HEK293T (cell line): ENCODE results near the gene LRPPRC.

Experiments used
- CTCF ChIA-PET: fragments of 350-600 bp; formaldehyde crosslinking; extraction: SDS; loops from one replicate; lab custom pipeline; 2021; ENCODE audit warnings: antibody characterized with exemption, inconsistent platforms; lab: Yijun Ruan, JAX
- POLR2A ChIA-PET: fragments of 350-600 bp; formaldehyde crosslinking; extraction: SDS; loops from one replicate; lab custom pipeline; 2020; ENCODE audit warnings: antibody characterized with exemption, inconsistent platforms; lab: Yijun Ruan, JAX
- DNase-seq: peaks from one replicate; pipeline ENCODE4 v3.0.0; 2012; ENCODE audit warnings: mixed read lengths; ENCODE audit errors: extremely low spot score
- ARNT ChIP-seq: fragments of 450-650 bp; IDR thresholded peaks from 2 replicates; pipeline ENCODE4 v1.6.1; 2017; ENCODE audit warnings: mild to moderate bottlenecking
- BHLHE40 ChIP-seq: fragments of 450-650 bp; IDR thresholded peaks from 2 replicates; pipeline ENCODE4 v1.6.1; 2016; ENCODE audit warnings: mild to moderate bottlenecking, moderate library complexity, borderline replicate concordance
- CTBP1 ChIP-seq: fragments of 450-650 bp; IDR thresholded peaks from 2 replicates; pipeline ENCODE4 v1.6.1; 2016; ENCODE audit warnings: borderline replicate concordance
- ELF4 ChIP-seq: fragments of 450-650 bp; IDR thresholded peaks from 2 replicates; pipeline ENCODE4 v1.6.1; 2017; ENCODE audit warnings: antibody characterized with exemption
- FOXA1 ChIP-seq: fragments of 450-650 bp; IDR thresholded peaks from 2 replicates; pipeline ENCODE4 v1.6.1; 2016; ENCODE audit warnings: mild to moderate bottlenecking
- FOXK2 ChIP-seq: fragments of 450-650 bp; IDR thresholded peaks from 2 replicates; pipeline ENCODE4 v1.6.1; 2016; ENCODE audit warnings: mild to moderate bottlenecking
- FOXM1 ChIP-seq: fragments of 450-650 bp; IDR thresholded peaks from 2 replicates; pipeline ENCODE4 v1.6.1; 2017; ENCODE audit warnings: mild to moderate bottlenecking, borderline replicate concordance
- HDGF ChIP-seq: fragments of 450-650 bp; IDR thresholded peaks from 2 replicates; pipeline ENCODE4 v1.6.1; 2017; ENCODE audit warnings: antibody characterized with exemption, borderline replicate concordance
- L3MBTL2 ChIP-seq: fragments of 450-650 bp; conservative IDR thresholded peaks from 2 replicates; pipeline ENCODE4 v1.6.1; 2016; ENCODE audit warnings: mild to moderate bottlenecking
- LEF1 ChIP-seq: fragments of 450-650 bp; IDR thresholded peaks from 2 replicates; pipeline ENCODE4 v1.6.1; 2017; ENCODE audit warnings: mild to moderate bottlenecking, borderline replicate concordance
- NFRKB ChIP-seq: fragments of 450-650 bp; IDR thresholded peaks from 2 replicates; pipeline ENCODE4 v1.6.1; 2016; ENCODE audit warnings: mild to moderate bottlenecking, moderate library complexity
- SP1 ChIP-seq: fragments of 450-650 bp; IDR thresholded peaks from 2 replicates; pipeline ENCODE4 v1.6.1; 2017
- SUZ12 ChIP-seq: fragments of 450-650 bp; IDR thresholded peaks from 2 replicates; pipeline ENCODE4 v1.6.1; 2016; ENCODE audit warnings: mild to moderate bottlenecking
- TARDBP ChIP-seq: fragments of 450-650 bp; IDR thresholded peaks from 2 replicates; pipeline ENCODE4 v1.6.1; 2016
- ZNF384 ChIP-seq: fragments of 450-650 bp; IDR thresholded peaks from 2 replicates; pipeline ENCODE4 v1.6.1; 2016
- TF ChIP-seq, protein P1 (sequence below): fragments of 450-650 bp; IDR thresholded peaks from 2 replicates; pipeline ENCODE4 v1.6.1; 2016

LRPPRC gene

DNA sequence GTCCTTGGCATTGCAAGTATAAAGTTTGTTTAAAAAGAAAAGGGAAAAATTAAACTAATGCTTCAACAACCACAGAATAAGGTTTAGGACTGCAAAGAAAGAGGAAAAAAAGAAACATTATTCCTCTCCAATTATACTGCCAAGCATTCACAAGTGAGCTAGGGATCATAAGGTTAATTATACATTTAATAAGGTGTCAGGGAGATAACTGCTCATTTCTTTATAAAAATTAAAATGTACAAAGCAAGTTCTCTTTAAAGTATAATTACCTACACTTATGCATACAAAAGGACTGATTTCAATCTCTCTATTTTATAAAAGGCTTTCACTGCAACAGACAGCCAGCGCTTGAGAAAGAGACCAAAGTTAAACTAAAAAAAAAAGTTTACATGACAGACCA is 98.9 kb downstream of the LRPPRC start:
- POLR2A ChIA-PET = interaction anchor here (1.4 kb wide), 1 partner anchor 301 kb away, joined by 3 read pairs; the partner anchor contains the start of gene THADA
- no peak for DNase-seq
- CTCF ChIA-PET = no interaction called here
- TF ChIP-seq, protein P1, sequence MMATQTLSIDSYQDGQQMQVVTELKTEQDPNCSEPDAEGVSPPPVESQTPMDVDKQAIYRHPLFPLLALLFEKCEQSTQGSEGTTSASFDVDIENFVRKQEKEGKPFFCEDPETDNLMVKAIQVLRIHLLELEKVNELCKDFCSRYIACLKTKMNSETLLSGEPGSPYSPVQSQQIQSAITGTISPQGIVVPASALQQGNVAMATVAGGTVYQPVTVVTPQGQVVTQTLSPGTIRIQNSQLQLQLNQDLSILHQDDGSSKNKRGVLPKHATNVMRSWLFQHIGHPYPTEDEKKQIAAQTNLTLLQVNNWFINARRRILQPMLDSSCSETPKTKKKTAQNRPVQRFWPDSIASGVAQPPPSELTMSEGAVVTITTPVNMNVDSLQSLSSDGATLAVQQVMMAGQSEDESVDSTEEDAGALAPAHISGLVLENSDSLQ = no peak
- TF ChIP-seq L3MBTL2 (no peak), SUZ12 (no peak), FOXK2 (no peak), FOXM1 (no peak), BHLHE40 (no peak), FOXA1 (no peak), ARNT (no peak), NFRKB (no peak), SP1 (no peak), HDGF (no peak), TARDBP (no peak)

DNA sequence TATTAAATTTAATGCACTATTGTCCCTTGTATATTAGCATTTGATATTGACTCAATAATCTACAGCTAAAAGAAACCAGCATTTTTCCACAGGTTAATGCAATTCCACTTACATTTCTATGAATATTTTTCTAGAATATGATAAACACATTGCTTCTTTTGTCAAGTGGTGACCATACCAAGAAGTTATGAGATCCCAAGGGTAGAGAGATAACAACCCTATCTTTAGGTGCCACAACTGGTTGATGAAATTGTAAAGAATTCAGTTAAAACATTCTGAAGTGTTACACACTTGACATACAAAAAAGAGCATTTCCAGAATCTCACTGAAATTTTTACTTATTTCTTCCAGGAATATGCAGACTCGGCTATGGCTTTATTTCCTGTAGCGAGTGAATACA is 101.0 kb downstream of the LRPPRC start:
- POLR2A ChIA-PET = no interaction called here
- DNase-seq = no peak
- TF ChIP-seq FOXM1 = no peak
- TF ChIP-seq TARDBP = no peak
- TF ChIP-seq FOXK2 = no peak
- CTCF ChIA-PET = no interaction called here

DNA sequence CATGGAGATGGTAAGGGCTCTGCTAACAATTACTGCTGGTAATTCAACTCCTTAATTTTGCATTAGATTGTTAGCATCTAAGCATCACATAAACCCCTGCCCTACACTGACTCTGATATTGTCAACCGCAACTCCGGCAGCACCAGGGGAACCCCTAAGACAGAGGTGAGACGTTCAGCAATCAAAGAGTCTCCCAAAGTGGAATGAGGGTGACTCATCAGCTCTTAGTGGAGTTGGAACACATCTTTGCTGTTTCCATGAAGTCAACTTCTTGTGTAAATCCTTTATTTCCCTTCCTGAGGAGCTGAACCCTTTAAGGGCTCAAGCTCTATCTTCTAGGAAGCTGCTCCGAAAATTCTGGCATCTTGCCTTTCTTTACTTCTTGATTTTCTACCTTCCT is 104.9 kb downstream of the LRPPRC start:
- ChIA-PET CTCF (no interaction called here), POLR2A (no interaction called here)
- TF ChIP-seq ARNT (no peak), CTBP1 (no peak), ELF4 (no peak), FOXA1 (no peak), BHLHE40 (no peak), SUZ12 (no peak), LEF1 (no peak), SP1 (no peak), TARDBP (no peak), HDGF (no peak), NFRKB (no peak), FOXM1 (no peak), FOXK2 (no peak), ZNF384 (no peak), L3MBTL2 (no peak)
- TF ChIP-seq, protein P1 = no peak
- DNase-seq = no peak

DNA sequence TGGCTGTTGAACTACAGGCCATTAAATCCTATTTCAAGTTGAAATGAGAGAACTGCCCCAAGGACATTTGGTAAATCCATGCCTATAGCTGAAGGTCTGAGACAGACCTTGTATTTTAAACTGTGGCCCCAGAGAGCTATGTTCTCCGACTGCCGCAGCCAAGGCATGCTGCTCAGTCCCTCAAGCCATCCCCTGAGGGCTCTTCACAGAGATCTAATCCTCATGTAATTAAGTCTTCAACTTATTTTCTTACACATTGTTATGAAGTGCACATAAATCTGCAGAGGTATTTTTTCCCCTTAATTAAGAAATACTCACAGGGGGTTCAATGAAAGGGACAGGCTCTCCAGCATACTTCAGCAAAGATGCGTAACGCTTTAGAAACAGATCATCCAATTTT is 106.4 kb downstream of the LRPPRC start:
- CTCF ChIA-PET = no interaction called here
- POLR2A ChIA-PET = no interaction called here
- no peak for DNase-seq
- TF ChIP-seq FOXA1 (no peak), FOXK2 (no peak), HDGF (no peak), ZNF384 (no peak), SP1 (no peak), L3MBTL2 (no peak), NFRKB (no peak), SUZ12 (no peak), BHLHE40 (no peak)

DNA sequence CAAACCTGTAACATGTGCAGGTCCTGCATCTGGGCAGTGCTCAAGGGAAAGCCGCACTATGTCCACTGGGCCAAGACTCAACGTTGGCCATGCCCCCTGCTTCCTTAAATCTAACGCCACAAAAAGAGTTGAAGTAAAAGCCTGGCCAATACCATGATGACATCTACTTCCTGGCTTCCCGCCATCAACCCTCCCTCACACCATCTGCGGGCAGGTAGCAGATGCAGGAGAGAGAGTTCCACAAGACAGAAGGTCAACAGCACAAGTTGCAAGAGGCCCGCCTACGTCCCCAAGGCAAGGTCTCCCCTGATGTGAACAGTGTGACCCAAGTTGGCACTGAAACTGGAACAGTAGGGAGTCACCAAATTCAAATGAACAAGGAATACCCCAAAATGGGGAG is 108.6 kb downstream of the LRPPRC start:
- CTCF ChIA-PET = no interaction called here

DNA sequence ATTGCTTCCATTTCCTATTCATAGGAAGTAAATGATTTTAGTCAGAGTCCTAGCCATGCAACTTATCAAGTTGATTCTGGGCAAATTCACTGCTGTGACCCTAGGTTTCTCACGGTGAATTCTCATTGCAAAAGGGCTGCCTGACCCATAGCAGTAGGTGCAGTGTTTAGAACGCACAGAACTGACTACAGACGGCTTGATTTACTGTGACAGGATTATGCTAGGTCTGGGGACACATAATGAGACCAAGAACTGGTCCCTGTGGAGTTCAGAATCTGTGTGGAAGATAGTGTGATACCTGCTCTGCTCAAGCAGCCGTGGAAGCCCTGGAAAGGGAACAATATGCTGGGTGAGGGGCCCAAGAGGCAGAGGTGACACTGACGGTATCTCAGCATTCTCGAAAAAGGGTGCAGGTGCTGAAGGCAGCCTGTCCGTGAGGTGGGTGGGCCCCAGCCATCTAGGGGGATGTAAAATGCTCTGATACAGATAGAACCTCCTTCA is 110.6 kb downstream of the LRPPRC start:
- ChIA-PET POLR2A (no interaction called here), CTCF (no interaction called here)
- TF ChIP-seq ZNF384 (no peak), FOXK2 (no peak), ELF4 (no peak), SP1 (no peak), ARNT (no peak), NFRKB (no peak), HDGF (no peak)
- TF ChIP-seq, protein P1 = no peak
- DNase-seq = no peak

More for the DNA sequence above, 108.6 kb downstream of the LRPPRC start:
- DNase-seq = no peak
- POLR2A ChIA-PET = no interaction called here
- no peak for TF ChIP-seq TARDBP
- TF ChIP-seq, protein P1 = no peak
- no peak for TF ChIP-seq HDGF
- TF ChIP-seq ARNT = no peak
- TF ChIP-seq NFRKB = no peak
- no peak for TF ChIP-seq SP1
- no peak for TF ChIP-seq SUZ12
- TF ChIP-seq FOXM1 = no peak
- TF ChIP-seq FOXK2 = no peak
- TF ChIP-seq CTBP1 = no peak
- TF ChIP-seq ELF4 = no peak
- TF ChIP-seq LEF1 = no peak
- TF ChIP-seq L3MBTL2 = no peak
- TF ChIP-seq BHLHE40 = no peak
- no peak for TF ChIP-seq FOXA1
- TF ChIP-seq ZNF384 = no peak
